ENCODE measurements around the gene KIF14. TPM values are rescaled to one million over a fixed set of nuclear protein-coding genes. Genes with fewer than 3 reads are reported as not detected.

The KIF14 gene
- total RNA-seq, 1 experiment from 2014 or later: 17.8 TPM

DNA sequence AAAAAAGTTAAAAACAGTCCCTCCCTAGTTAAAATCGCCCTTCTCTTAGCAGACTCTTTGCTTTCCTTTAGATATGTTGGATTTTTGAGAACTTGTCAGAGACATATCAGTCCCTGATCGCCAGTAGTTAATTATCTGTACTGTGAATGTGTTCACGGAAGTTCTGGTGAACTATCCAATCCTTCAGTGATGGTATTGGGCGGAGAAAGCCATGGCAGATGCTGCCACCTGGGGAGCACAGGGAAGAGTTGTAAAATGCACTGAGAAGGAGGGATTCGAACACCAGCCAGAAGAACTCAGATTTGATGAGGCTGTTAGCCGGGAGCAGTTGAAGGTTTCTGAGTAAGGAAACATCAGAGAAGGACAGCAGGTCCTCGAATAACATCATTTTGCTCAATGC lies 17.5 kb upstream of the KIF14 start:
- H3K4me1 ChIP-seq (ENCODE audit: control insufficient read depth, insufficient read depth, low read length): no peaks in the 10 kb centered on the region
- DNase-seq (ENCODE audit: low read depth, low spot score) (no peak), ATAC-seq (no peak)
- TF ChIP-seq, protein P1, sequence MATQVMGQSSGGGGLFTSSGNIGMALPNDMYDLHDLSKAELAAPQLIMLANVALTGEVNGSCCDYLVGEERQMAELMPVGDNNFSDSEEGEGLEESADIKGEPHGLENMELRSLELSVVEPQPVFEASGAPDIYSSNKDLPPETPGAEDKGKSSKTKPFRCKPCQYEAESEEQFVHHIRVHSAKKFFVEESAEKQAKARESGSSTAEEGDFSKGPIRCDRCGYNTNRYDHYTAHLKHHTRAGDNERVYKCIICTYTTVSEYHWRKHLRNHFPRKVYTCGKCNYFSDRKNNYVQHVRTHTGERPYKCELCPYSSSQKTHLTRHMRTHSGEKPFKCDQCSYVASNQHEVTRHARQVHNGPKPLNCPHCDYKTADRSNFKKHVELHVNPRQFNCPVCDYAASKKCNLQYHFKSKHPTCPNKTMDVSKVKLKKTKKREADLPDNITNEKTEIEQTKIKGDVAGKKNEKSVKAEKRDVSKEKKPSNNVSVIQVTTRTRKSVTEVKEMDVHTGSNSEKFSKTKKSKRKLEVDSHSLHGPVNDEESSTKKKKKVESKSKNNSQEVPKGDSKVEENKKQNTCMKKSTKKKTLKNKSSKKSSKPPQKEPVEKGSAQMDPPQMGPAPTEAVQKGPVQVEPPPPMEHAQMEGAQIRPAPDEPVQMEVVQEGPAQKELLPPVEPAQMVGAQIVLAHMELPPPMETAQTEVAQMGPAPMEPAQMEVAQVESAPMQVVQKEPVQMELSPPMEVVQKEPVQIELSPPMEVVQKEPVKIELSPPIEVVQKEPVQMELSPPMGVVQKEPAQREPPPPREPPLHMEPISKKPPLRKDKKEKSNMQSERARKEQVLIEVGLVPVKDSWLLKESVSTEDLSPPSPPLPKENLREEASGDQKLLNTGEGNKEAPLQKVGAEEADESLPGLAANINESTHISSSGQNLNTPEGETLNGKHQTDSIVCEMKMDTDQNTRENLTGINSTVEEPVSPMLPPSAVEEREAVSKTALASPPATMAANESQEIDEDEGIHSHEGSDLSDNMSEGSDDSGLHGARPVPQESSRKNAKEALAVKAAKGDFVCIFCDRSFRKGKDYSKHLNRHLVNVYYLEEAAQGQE (IDR thresholded peaks at IDR 0.05; ENCODE audit: insufficient read depth in 1 of 2, low read depth in 2 of 2, low read length in 1 of 2): no peak
- TF ChIP-seq SIN3A (IDR thresholded peaks at IDR 0.05; ENCODE audit: borderline replicate concordance, insufficient read depth, low read depth, low read length): no peak
- TF ChIP-seq, protein P2, sequence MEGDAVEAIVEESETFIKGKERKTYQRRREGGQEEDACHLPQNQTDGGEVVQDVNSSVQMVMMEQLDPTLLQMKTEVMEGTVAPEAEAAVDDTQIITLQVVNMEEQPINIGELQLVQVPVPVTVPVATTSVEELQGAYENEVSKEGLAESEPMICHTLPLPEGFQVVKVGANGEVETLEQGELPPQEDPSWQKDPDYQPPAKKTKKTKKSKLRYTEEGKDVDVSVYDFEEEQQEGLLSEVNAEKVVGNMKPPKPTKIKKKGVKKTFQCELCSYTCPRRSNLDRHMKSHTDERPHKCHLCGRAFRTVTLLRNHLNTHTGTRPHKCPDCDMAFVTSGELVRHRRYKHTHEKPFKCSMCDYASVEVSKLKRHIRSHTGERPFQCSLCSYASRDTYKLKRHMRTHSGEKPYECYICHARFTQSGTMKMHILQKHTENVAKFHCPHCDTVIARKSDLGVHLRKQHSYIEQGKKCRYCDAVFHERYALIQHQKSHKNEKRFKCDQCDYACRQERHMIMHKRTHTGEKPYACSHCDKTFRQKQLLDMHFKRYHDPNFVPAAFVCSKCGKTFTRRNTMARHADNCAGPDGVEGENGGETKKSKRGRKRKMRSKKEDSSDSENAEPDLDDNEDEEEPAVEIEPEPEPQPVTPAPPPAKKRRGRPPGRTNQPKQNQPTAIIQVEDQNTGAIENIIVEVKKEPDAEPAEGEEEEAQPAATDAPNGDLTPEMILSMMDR (IDR thresholded peaks at IDR 0.05): no peak
- TF ChIP-seq TCF7L2 (IDR thresholded peaks at IDR 0.05; ENCODE audit: low read depth, low read length): no peak
- TF ChIP-seq POLR2AphosphoS5 (IDR thresholded peaks at IDR 0.05; ENCODE audit: low read depth, low read length): no peak
- no peak overlapping the region for H3K27ac ChIP-seq (ENCODE audit: low read length)
- in situ Hi-C loops (cut with HindIII; ENCODE audit: low pct_unique_long_range_greater_than_20kb, low sequenced_read_pairs): no loop called here
- CTCF ChIA-PET: no interaction called here
- H3K36me3 ChIP-seq (ENCODE audit: control insufficient read depth, insufficient read depth, low read length): no peaks in the 10 kb centered on the region
- no peaks in the 10 kb centered on the region for H3K27me3 ChIP-seq (ENCODE audit: control insufficient read depth, insufficient read depth, low read length)
- intact Hi-C loops (cut with micrococcal nuclease; ENCODE audit: unreplicated experiment): no loop called here
- no peaks in the 10 kb centered on the region for H3K9me3 ChIP-seq (ENCODE audit: control insufficient read depth, insufficient read depth, low read depth, low read length)
- POLR2A ChIA-PET: no interaction called here
- no peak overlapping the region for H3K4me3 ChIP-seq (ENCODE audit: low read depth in 2 of 2, low read length in 2 of 2)
- no TSS peak for BruUV-seq (replicated peaks)

DNA sequence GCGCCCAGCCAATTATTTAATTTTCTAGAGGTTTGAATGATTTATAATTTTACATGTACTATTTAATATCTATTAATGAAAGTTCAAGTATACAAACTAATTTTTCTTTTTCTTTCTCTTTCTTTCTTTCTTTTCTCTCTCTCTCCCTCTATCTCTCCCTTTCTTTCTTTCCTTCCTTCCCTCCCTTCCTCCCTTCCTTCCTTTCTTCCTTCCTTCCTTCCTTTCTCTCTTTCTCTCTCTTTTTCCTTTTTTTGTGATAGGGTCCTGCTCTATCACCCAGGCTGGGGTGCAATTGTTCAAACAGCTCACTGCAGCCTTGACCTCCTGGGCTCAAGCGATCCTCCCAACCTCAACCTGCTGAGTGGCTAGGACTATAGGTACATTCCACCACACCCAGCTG lies 16.1 kb upstream of the KIF14 start:
- TF ChIP-seq, protein P1 (IDR thresholded peaks at IDR 0.05; ENCODE audit: insufficient read depth in 1 of 2, low read depth in 2 of 2, low read length in 1 of 2): no peak
- TF ChIP-seq TCF7L2 (IDR thresholded peaks at IDR 0.05; ENCODE audit: low read depth, low read length) (no peak), SIN3A (IDR thresholded peaks at IDR 0.05; ENCODE audit: borderline replicate concordance, insufficient read depth, low read depth, low read length) (no peak), POLR2AphosphoS5 (IDR thresholded peaks at IDR 0.05; ENCODE audit: low read depth, low read length) (no peak)
- TF ChIP-seq, protein P2 (IDR thresholded peaks at IDR 0.05): no peak
- Histone ChIP-seq H3K27ac (ENCODE audit: low read length) (no peak overlapping the region), H3K9me3 (ENCODE audit: control insufficient read depth, insufficient read depth, low read depth, low read length) (no peaks in the 10 kb centered on the region), H3K36me3 (ENCODE audit: control insufficient read depth, insufficient read depth, low read length) (no peaks in the 10 kb centered on the region), H3K4me1 (ENCODE audit: control insufficient read depth, insufficient read depth, low read length) (no peaks in the 10 kb centered on the region), H3K27me3 (ENCODE audit: control insufficient read depth, insufficient read depth, low read length) (no peaks in the 10 kb centered on the region), H3K4me3 (ENCODE audit: low read depth in 2 of 2, low read length in 2 of 2) (no peak overlapping the region)
- BruUV-seq (replicated peaks): no TSS peak
- ChIA-PET CTCF (no interaction called here), POLR2A (no interaction called here)
- DNase-seq (ENCODE audit: low read depth, low spot score) (no peak), ATAC-seq (no peak)
- intact Hi-C loops (cut with micrococcal nuclease; ENCODE audit: unreplicated experiment): no loop called here
- in situ Hi-C loops (cut with HindIII; ENCODE audit: low pct_unique_long_range_greater_than_20kb, low sequenced_read_pairs): no loop called here

Measured in Panc1 (cell line).